GM12891 (cell line): Measurements from ENCODE around the gene ZNFX1.

Experiments used
- POLR2A ChIP-seq: IDR thresholded peaks from 2 replicates; pipeline ENCODE4 v1.6.1; 2011; ENCODE audit warnings: low read depth, low read length, control low read depth
- POLR2AphosphoS5 ChIP-seq: IDR thresholded peaks from 2 replicates; pipeline ENCODE4 v1.6.1; 2011; ENCODE audit warnings: low read depth, low read length, control low read depth
- TAF1 ChIP-seq: IDR thresholded peaks from 2 replicates; pipeline ENCODE4 v1.6.1; 2011; ENCODE audit warnings: low read depth, low read length, control low read depth

DNA sequence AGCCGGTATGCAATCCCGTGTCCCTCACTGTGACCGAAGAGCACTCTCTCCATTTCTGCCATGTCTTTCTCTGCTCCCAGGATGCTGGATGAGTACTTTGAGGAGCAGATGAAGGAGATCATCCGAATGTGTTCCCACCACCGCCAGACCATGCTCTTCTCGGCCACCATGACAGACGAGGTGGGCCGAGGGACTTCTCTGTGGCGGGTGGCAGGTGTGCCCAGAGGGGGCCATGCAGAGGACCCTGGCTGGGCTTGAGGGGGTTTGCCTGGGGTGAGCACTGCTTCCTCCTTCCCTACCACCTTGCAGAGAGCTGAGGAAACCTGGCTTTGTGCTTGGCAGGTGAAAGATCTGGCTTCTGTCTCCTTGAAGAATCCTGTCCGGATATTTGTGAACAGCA is 44.6 kb downstream of the ZNFX1 start:
- no peak for TF ChIP-seq POLR2A
- no peak for TF ChIP-seq POLR2AphosphoS5
- no peak for TF ChIP-seq TAF1
